NCI-H1417 (cell line): ENCODE results near the gene SEMA3A.
"Not testable (repeated sequence)": the region's sequence is repeated elsewhere in the genome, so short reads cannot be mapped to it uniquely, and the experiment has no call there.

Experiments used
- DNase-seq, 3 experiments: peaks; one replicate each; lab custom pipeline; 2025; lab: John Stamatoyannopoulos, UW

SEMA3A gene

GRCh38 chr7:84062489-84062901 lies 132.1 kb downstream of the SEMA3A start:
- not testable (repeated sequence) for DNase-seq

GRCh38 chr7:84060760-84061261 lies 133.8 kb downstream of the SEMA3A start:
- peak in 2 of 3 experiments; percentile 14 to 76 for DNase-seq

GRCh38 chr7:84060000-84060399 lies 134.6 kb downstream of the SEMA3A start:
- peak in 1 of 3 experiments; percentile 47 for DNase-seq

- no peak for DNase-seq
Observed at GRCh38 chr7:84058311-84059076, 136.1 kb downstream of the SEMA3A start.

GRCh38 chr7:84057576-84057975 lies 137.0 kb downstream of the SEMA3A start:
- DNase-seq: no peak

- DNase-seq: no peak
Observed at GRCh38 chr7:84055904-84056605, 138.5 kb downstream of the SEMA3A start.

GRCh38 chr7:84055199-84055598 lies 139.4 kb downstream of the SEMA3A start:
- DNase-seq: not testable (repeated sequence)

- no peak for DNase-seq
Observed at GRCh38 chr7:84049071-84049836, 145.3 kb downstream of the SEMA3A start.

- DNase-seq: no peak
Observed at GRCh38 chr7:84047085-84047484, 147.5 kb downstream of the SEMA3A start.

- DNase-seq: no peak
Observed at GRCh38 chr7:84044834-84045233, 149.8 kb downstream of the SEMA3A start.

- DNase-seq: peak in 1 of 3 experiments; percentile 29
Observed at GRCh38 chr7:84043661-84044191, 150.9 kb downstream of the SEMA3A start.

GRCh38 chr7:84042110-84042539 lies 152.5 kb downstream of the SEMA3A start:
- DNase-seq: no peak

- no peak for DNase-seq
Observed at GRCh38 chr7:84041649-84042048, 152.9 kb downstream of the SEMA3A start.

- DNase-seq: peak in 2 of 3 experiments; percentile 82 to 96
Observed at GRCh38 chr7:84040355-84040754, 154.2 kb downstream of the SEMA3A start.

GRCh38 chr7:84039432-84039831 lies 155.2 kb downstream of the SEMA3A start:
- no peak for DNase-seq

- DNase-seq: no peak
Observed at GRCh38 chr7:84027678-84028077, 166.9 kb downstream of the SEMA3A start.

- no peak for DNase-seq
Observed at GRCh38 chr7:84025332-84025927, 169.2 kb downstream of the SEMA3A start.

GRCh38 chr7:84022684-84023308 lies 171.8 kb downstream of the SEMA3A start:
- peak; percentile 75 to 95 (median 83) for DNase-seq

- DNase-seq: no peak
Observed at GRCh38 chr7:84022009-84022408, 172.6 kb downstream of the SEMA3A start.

GRCh38 chr7:84021292-84021908 lies 173.2 kb downstream of the SEMA3A start:
- no peak for DNase-seq

- no peak for DNase-seq
Observed at GRCh38 chr7:84017651-84018050, 176.9 kb downstream of the SEMA3A start.
